ENCODE data around the gene ZSCAN18.

The ZSCAN18 gene

DNA sequence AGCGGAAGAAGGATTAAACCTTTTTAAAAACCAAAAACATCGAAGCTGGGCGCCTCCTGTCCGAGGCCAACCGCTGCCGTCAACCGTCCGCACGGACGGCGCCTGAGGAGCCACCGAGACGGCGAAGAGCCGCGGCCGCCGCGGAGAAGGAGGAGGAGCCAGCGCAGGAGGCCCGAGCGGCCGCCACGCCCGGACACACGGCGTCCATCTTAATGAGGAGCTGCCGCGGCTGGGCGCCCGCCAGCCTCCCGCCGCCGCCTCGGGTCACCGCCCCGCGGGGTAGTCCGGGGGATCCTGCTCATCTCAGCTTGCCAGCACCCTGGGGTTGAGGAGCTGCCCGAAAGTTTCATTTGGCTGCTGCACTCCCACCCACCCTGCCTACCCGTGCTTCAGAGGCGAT lies 53.6 kb downstream of the ZSCAN18 start:
- no peak for DNase-seq

DNA sequence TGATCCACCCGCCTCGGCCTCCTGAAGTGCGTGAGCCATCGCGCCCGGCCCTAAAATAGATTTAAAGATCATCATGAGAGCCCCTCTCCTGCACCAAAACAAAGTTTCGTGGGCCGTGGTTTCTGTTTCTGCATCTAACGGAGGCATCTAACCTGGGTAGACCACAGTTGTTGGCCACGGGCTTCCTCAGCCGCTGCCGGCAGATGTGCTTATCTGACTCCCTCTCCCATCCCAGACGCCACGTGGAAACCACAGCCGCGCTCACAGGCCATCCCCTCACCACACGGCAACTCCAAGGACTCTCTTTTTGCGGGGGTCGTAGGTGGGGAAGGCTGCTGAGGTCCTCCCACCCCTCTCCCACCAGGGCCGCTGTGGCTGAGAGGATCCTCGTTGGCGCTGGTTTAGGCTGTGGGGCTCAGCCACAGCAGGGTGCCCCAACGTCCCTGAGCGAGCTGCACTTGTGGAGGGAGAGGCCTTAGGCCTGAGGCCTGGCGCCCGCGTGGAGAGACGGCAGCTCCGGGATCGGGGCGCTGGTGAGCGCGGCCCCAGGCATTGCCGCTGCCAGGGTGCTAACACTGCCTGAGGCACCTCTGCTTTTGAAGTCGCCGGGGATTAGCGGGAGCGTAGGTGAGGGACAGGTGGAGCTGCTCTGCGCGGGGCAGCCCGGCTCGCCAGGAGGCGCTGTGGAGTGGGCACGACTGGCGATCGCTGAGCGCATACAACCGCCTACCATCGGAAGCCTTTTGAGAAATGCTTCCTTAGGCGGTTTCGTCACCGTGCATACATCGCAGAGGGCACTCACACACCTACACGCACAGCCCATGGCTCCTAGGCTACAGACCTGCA lies 55.3 kb downstream of the ZSCAN18 start:
- DNase-seq, result no peak

DNA sequence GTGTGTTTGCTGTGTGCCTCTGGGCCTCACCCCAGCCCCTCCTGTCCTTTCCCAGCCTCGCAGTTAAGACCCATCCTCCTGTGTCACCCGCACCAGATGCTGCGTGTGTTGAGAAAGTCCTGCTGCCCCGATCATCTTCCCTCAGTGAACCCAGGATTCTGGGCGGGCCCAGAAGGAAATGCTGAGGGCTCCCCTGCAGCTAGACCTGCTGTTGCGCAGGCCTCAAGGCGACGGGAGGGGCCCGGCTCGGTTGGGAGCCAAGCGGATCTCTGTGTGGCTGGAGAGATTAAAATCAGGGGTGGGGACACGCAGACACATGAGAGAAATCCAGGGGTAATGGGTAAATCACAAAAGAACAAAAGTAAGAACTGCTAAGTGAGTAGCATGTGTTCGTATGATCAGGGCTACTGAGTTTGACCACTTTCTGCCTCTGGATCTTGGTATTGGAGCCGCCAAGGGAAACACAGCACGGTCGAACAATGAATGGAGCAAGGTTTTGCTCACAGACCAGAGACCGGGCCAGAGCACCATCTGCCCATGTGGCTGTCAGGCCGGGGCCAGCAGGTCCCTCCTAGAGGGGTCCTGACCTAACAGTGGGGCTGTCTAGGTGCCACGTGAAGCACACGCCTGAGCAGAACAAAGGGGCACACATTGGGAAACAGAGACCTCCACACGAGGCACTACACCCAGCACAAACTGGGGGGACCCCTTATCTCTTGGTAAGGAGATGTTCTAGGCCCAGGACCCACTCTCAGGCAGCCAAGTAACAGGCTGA lies 57.1 kb downstream of the ZSCAN18 start:
- no peak for DNase-seq

DNA sequence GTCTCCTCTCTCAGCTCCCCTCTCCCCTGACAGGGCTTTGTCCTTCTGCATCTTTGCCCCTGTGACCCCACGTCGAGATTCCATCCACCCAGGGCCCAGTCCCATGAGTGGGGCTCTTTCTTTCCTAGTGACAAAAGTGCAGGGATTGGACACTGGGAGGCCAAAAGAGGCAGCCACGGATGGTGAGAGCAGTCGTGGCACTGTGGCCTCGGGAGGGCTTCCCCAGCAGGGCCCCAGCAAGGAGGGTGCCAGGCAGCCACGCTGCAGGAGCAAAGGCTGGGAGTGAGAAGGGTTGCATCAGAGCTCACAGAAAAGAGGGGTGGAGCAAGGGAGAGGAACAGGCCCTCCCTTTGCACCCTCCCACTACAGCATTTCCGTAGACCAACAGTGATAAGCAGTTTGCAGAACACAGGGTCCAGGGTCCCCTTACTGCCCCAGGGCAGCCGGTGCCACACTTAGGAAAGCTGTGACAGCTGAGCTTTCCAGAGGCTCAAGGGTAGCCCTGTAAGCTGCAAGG lies 59.3 kb downstream of the ZSCAN18 start:
- DNase-seq, result no peak

DNA sequence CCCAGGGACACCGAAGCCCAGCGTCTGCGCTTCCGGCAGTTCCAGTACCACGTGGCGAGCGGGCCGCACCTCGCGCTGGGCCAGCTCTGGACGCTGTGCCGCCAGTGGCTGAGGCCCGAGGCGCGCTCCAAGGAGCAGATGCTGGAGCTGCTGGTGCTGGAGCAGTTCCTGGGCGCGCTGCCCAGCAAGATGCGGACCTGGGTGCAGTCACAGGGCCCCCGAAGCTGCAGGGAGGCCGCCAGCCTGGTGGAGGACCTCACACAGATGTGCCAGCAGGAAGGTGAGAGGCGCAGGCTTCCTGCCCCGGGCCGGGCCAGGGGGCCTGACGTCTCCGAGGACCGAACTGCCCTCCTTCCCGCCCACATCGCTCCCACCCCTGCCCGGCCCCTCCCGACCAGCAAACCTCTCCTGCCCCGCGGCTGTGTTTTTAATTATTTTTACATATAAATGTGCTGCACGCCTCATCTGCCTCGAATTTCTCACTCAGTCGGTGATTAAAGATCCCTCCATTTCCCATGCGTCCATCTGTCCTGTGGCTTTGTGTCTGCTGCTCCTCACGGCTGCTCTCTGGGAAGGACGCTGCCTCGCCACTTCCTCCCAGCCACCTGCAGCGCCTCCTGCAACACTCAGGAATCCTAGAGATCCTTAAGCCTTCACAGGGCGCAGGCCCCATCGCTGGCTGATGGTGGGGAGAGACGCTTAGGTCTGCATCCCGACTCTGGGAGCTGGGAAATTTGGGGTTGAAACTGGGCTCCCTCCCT lies 59.9 kb downstream of the ZSCAN18 start:
- DNase-seq, result peak in 1 of 2 experiments; percentile 36

DNA sequence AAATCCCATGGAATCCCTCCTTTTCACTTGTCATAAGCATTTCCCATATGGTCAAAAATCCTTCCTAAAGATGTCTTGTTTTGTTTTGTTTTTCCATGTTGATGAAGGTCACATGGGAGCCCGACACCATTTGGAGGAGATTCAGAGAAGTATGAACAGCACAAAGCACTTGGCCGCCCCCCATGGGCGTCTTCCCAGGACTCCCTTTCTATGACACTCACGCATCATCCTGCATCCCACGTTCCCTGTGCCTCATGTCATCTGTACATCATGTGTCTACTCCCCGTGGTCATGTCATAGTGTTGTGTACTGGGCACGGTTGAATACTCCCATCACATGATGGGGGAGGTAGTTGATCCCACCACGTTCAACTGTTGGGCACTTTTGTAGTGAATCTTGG lies 62.2 kb downstream of the ZSCAN18 start:
- no peak for DNase-seq

DNA sequence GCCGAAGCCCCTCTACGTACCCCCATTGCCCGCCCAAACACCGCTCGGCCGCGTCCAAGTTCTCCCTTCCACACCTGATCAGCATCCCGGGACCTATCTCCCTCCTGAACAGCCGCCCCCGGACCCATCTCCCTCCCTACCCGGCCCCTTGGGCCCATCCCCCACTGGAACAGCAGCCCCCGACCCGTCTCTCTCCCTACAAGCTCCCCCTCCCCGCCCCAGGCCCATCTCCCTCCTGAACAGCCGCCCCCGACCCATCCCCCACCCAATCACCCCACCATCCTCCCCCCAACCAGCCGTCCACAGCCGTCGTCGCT lies 63.6 kb downstream of the ZSCAN18 start:
- DNase-seq, result no peak
